Sigmoid colon (tissue), 4 donors: Measurements from ENCODE around the gene MMP13.

Experiments used
- POLR2A ChIP-seq, 2 donors: fragments of 450-650 bp; IDR thresholded peaks; one replicate each; pipeline ENCODE4 v1.6.1; 2016; ENCODE audit warnings: antibody characterized with exemption in 2 of 2, mild to moderate bottlenecking in 2 of 2, moderate library complexity in 2 of 2
- POLR2AphosphoS5 ChIP-seq, 4 donors: sonication (generic); formaldehyde crosslinking; IDR thresholded peaks; one replicate each; pipeline ENCODE4 v1.6.1; 2017; ENCODE audit warnings: antibody characterized with exemption in 4 of 4
- TF ChIP-seq, protein P1 (sequence below), 4 experiments: fragments of 450-650 bp in 3 of 4; fragments of 200-600 bp in 1 of 4; IDR thresholded peaks; one replicate each; pipeline ENCODE4 v1.5.1; 2016 to 2019; ENCODE audit warnings: antibody characterized with exemption in 4 of 4, mild to moderate bottlenecking in 3 of 4, moderate library complexity in 2 of 4

DNA sequence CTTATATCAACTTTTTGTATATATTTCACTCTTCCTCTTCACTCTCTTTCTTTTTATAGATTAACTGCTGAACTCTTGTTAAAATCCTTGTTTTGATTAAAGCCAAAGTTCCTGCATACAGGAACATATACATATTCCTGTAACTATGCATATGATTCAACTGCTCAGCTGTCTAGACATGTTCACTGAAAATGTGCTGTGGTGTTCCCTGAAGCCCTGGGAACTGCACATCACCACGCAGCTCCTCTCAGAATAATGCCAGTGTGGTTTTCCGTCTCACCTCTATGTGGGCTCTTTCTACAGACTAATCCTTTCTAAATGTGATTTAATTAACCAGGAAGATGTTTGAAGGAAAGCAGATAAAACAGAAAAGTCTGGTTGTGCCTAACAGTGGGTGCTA lies 55.2 kb downstream of the MMP13 start:
- TF ChIP-seq, protein P1, sequence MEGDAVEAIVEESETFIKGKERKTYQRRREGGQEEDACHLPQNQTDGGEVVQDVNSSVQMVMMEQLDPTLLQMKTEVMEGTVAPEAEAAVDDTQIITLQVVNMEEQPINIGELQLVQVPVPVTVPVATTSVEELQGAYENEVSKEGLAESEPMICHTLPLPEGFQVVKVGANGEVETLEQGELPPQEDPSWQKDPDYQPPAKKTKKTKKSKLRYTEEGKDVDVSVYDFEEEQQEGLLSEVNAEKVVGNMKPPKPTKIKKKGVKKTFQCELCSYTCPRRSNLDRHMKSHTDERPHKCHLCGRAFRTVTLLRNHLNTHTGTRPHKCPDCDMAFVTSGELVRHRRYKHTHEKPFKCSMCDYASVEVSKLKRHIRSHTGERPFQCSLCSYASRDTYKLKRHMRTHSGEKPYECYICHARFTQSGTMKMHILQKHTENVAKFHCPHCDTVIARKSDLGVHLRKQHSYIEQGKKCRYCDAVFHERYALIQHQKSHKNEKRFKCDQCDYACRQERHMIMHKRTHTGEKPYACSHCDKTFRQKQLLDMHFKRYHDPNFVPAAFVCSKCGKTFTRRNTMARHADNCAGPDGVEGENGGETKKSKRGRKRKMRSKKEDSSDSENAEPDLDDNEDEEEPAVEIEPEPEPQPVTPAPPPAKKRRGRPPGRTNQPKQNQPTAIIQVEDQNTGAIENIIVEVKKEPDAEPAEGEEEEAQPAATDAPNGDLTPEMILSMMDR (IDR thresholded peaks at IDR 0.05), result no peak
- no peak for TF ChIP-seq POLR2A (IDR thresholded peaks at IDR 0.05)
- no peak for TF ChIP-seq POLR2AphosphoS5 (IDR thresholded peaks at IDR 0.05)
